Measurements from ENCODE around the gene REV3L. TPM values are rescaled to one million over a fixed set of nuclear protein-coding genes. Genes with fewer than 3 reads are reported as not detected.

REV3L gene
- total RNA-seq, 1 experiment from 2014 or later: 25.3 TPM

- no peak overlapping the region for H3K4me3 ChIP-seq (ENCODE audit: low read length)
Measured at GRCh38 chr6:111462770-111463391, 20.1 kb downstream of the REV3L start.

GRCh38 chr6:111461860-111462259 lies 21.2 kb downstream of the REV3L start:
- Histone ChIP-seq H2AFZ (ENCODE audit: low read length) (no peak overlapping the region), H3K9me3 (ENCODE audit: low read length) (no peaks in the 10 kb centered on the region), H3K4me3 (ENCODE audit: low read length) (peak overlapping the region; percentile 13; the same call in 1 of the 2 replicates), H3K9ac (ENCODE audit: low read length) (no peak overlapping the region), H3K79me2 (ENCODE audit: low read length) (peaks cover 65% of the 10 kb centered on the region), H3F3A (ENCODE audit: low read length, unreplicated experiment) (no peaks in the 10 kb centered on the region), H3K36me3 (ENCODE audit: low read depth, low read length) (peaks cover 13% of the 10 kb centered on the region), H4K20me1 (ENCODE audit: low read length) (no peaks in the 10 kb centered on the region), H3K27ac (ENCODE audit: low read length) (no peak overlapping the region), H3K27me3 (ENCODE audit: low read length) (no peaks in the 10 kb centered on the region), H3K4me2 (ENCODE audit: low read length) (peak overlapping the region; percentile 61), H3K9me2 (replicated peaks; ENCODE audit: low read length) (no peaks in the 10 kb centered on the region), H3K4me1 (ENCODE audit: insufficient read depth, low read length) (peaks cover 22% of the 10 kb centered on the region)
- CTCF ChIA-PET: no interaction called here
- POLR2A ChIA-PET (ENCODE audit: unreplicated experiment): no interaction called here
- DNase-seq (no peak), ATAC-seq (no peak)
- TF ChIP-seq EZH2 (IDR thresholded peaks at IDR 0.05; ENCODE audit: low read length, unreplicated experiment): no peak
- no peak for TF ChIP-seq EZH2phosphoT487 (IDR thresholded peaks at IDR 0.05; ENCODE audit: borderline replicate concordance, low read length)
- no peak for TF ChIP-seq CTCF (conservative IDR thresholded peaks at IDR 0.05; ENCODE audit: low read depth, low read length)
- intact Hi-C loops (cut with micrococcal nuclease): no loop called here
- no TSS peak for BruUV-seq (replicated peaks)

More at GRCh38 chr6:111462770-111463391, 20.1 kb downstream of the REV3L start:
- no peak overlapping the region for H3K27ac ChIP-seq (ENCODE audit: low read length)
- no peaks in the 10 kb centered on the region for H3F3A ChIP-seq (ENCODE audit: low read length, unreplicated experiment)
- DNase-seq (peak; percentile 38), ATAC-seq (peak; percentile 64)
- intact Hi-C loops (cut with micrococcal nuclease): no loop called here
- H4K20me1 ChIP-seq (ENCODE audit: low read length): no peaks in the 10 kb centered on the region
- no peaks in the 10 kb centered on the region for H3K9me2 ChIP-seq (replicated peaks; ENCODE audit: low read length)
- H3K9ac ChIP-seq (ENCODE audit: low read length): no peak overlapping the region
- H3K4me2 ChIP-seq (ENCODE audit: low read length): peak overlapping the region; percentile 0; the same call in 1 of the 2 replicates
- peaks cover 13% of the 10 kb centered on the region for H3K36me3 ChIP-seq (ENCODE audit: low read depth, low read length)
- no peaks in the 10 kb centered on the region for H3K27me3 ChIP-seq (ENCODE audit: low read length)
- H3K4me1 ChIP-seq (ENCODE audit: insufficient read depth, low read length): peaks cover 25% of the 10 kb centered on the region
- ChIA-PET CTCF (interaction anchor here (0.6 kb wide), 1 partner anchor 27 kb away, joined by 4 read pairs; no protein-coding TSS in a partner anchor), POLR2A (ENCODE audit: unreplicated experiment) (no interaction called here)
- TF ChIP-seq CTCF (conservative IDR thresholded peaks at IDR 0.05; ENCODE audit: low read depth, low read length): no peak
- TF ChIP-seq EZH2 (IDR thresholded peaks at IDR 0.05; ENCODE audit: low read length, unreplicated experiment): no peak
- TF ChIP-seq EZH2phosphoT487 (IDR thresholded peaks at IDR 0.05; ENCODE audit: borderline replicate concordance, low read length): no peak
- no TSS peak for BruUV-seq (replicated peaks)
- peaks cover 65% of the 10 kb centered on the region for H3K79me2 ChIP-seq (ENCODE audit: low read length)
- H3K9me3 ChIP-seq (ENCODE audit: low read length): no peaks in the 10 kb centered on the region
- no peak overlapping the region for H2AFZ ChIP-seq (ENCODE audit: low read length)

- DNase-seq: no peak
- Histone ChIP-seq H3K4me1 (ENCODE audit: insufficient read depth, low read length) (peaks cover 15% of the 10 kb centered on the region), H3F3A (ENCODE audit: low read length, unreplicated experiment) (no peaks in the 10 kb centered on the region), H3K9me2 (replicated peaks; ENCODE audit: low read length) (no peaks in the 10 kb centered on the region), H3K79me2 (ENCODE audit: low read length) (peaks cover 76% of the 10 kb centered on the region), H3K9me3 (ENCODE audit: low read length) (no peaks in the 10 kb centered on the region), H3K36me3 (ENCODE audit: low read depth, low read length) (peaks cover 16% of the 10 kb centered on the region), H3K4me3 (ENCODE audit: low read length) (no peak overlapping the region), H3K27me3 (ENCODE audit: low read length) (no peaks in the 10 kb centered on the region), H3K4me2 (ENCODE audit: low read length) (no peak overlapping the region), H3K9ac (ENCODE audit: low read length) (no peak overlapping the region), H3K27ac (ENCODE audit: low read length) (no peak overlapping the region), H2AFZ (ENCODE audit: low read length) (no peak overlapping the region), H4K20me1 (ENCODE audit: low read length) (no peaks in the 10 kb centered on the region)
- ChIA-PET CTCF (no interaction called here), POLR2A (ENCODE audit: unreplicated experiment) (no interaction called here)
- no TSS peak for BruUV-seq (replicated peaks)
- no peak for ATAC-seq
- intact Hi-C loops (cut with micrococcal nuclease): no loop called here
- TF ChIP-seq EZH2phosphoT487 (IDR thresholded peaks at IDR 0.05; ENCODE audit: borderline replicate concordance, low read length) (no peak), CTCF (conservative IDR thresholded peaks at IDR 0.05; ENCODE audit: low read depth, low read length) (no peak), EZH2 (IDR thresholded peaks at IDR 0.05; ENCODE audit: low read length, unreplicated experiment) (no peak)
Measured at GRCh38 chr6:111458670-111459232, 24.3 kb downstream of the REV3L start.

Data from PC-3 (cell line).